HepG2 (cell line): ENCODE measurements around the gene NUFIP1. TPM values are rescaled to one million over a fixed set of nuclear protein-coding genes. Genes with fewer than 3 reads are reported as not detected.

Experiments used
- ATAC-seq: fragments of 200-7000 bp; cut with Tn5 transposase; 3 replicates; pipeline ENCODE4 v1.9.1; 2020; ENCODE audit warnings: mild to moderate bottlenecking, moderate library complexity
- BruUV-seq: library from RNA; stranded (reverse); fragments of 400-500 nt; replicated peaks from 2 replicates; lab custom pipeline; 2021; lab: Mats Ljungman, UMichigan
- CTCF ChIA-PET: fragments of 300-600 bp; formaldehyde crosslinking; extraction: SDS; loops from one replicate; lab custom pipeline; 2021; ENCODE audit warnings: low total read pairs, inconsistent platforms, low intra/inter-chr PET ratio; lab: Yijun Ruan, JAX
- POLR2A ChIA-PET: fragments of 350-600 bp; sonication (Branson Sonifier 250); formaldehyde crosslinking; loops from one replicate; lab custom pipeline; 2020; ENCODE audit warnings: antibody characterized with exemption, inconsistent platforms; lab: Yijun Ruan, JAX
- DNase-seq: peaks from one replicate; pipeline ENCODE4 v3.0.0-alpha.2; 2015; ENCODE audit warnings: low spot score
- FAIRE-seq: peaks from 3 replicates; lab custom pipeline; 2011; peaks lifted over from hg19 to GRCh38; lab: Jason Lieb, UNC
- H2AFZ ChIP-seq: one replicate; pipeline ENCODE4 v1.6.1; 2011; ENCODE audit warnings: low read length, inconsistent platforms
- H3K27ac ChIP-seq: fragments of 300-600 bp; 3 replicates; pipeline ENCODE4 v1.8.0; 2011; ENCODE audit warnings: mixed run types, mild to moderate bottlenecking, mixed read lengths, low read length, inconsistent platforms; ENCODE audit not compliant: insufficient read depth; ENCODE audit errors: extremely low read length
- H3K27me3 ChIP-seq, 2 experiments: fragments of 200-600 bp in 1 of 2; 2 replicates in 1 of 2; 3 replicates in 1 of 2; pipeline versions ENCODE4 v1.6.0 to v1.8.0; 2011; ENCODE audit warnings: low read length in 2 of 2, mild to moderate bottlenecking in 2 of 2, moderate library complexity in 2 of 2, inconsistent platforms in 1 of 2; ENCODE audit not compliant: insufficient read depth in 2 of 2, control insufficient read depth in 1 of 2
- H3K36me3 ChIP-seq, 2 experiments: fragments of 200-600 bp in 1 of 2; replicated peaks in 1 of 2; 2 replicates in 1 of 2; 3 replicates in 1 of 2; pipeline versions ENCODE4 v1.5.1 to v1.8.0; 2011; ENCODE audit warnings: low read length in 2 of 2, inconsistent platforms in 1 of 2; ENCODE audit not compliant: insufficient read depth in 2 of 2, control insufficient read depth in 1 of 2
- H3K4me1 ChIP-seq: 2 replicates; pipeline ENCODE4 v1.5.1; 2012; ENCODE audit warnings: low read length, inconsistent platforms; ENCODE audit not compliant: insufficient read depth
- H3K4me2 ChIP-seq: 2 replicates; pipeline ENCODE4 v1.6.0; 2011; ENCODE audit warnings: low read depth, low read length, inconsistent platforms
- H3K4me3 ChIP-seq, 3 experiments: fragments of 200-600 bp in 1 of 3; sonication (generic), shearing (Covaris generic) in 1 of 3; replicated peaks in 1 of 3; 2 replicates each; pipeline ENCODE4 v1.5.1; 2011 to 2016; ENCODE audit warnings: low read length in 3 of 3, inconsistent platforms in 2 of 3, low read depth in 2 of 3, mild to moderate bottlenecking in 2 of 3, control low read depth in 1 of 3, mixed read lengths in 1 of 3; ENCODE audit not compliant: insufficient read depth in 1 of 3
- H3K79me2 ChIP-seq: one replicate; pipeline ENCODE4 v1.6.1; 2011; ENCODE audit warnings: low read length, inconsistent platforms; ENCODE audit not compliant: insufficient read depth
- H3K9ac ChIP-seq: 2 replicates; pipeline ENCODE4 v1.6.0; 2011; ENCODE audit warnings: mild to moderate bottlenecking, low read depth, low read length, inconsistent platforms; ENCODE audit not compliant: insufficient read depth
- H3K9me3 ChIP-seq: 2 replicates; pipeline ENCODE4 v1.5.1; 2012; ENCODE audit warnings: mild to moderate bottlenecking, low read length
- H4K20me1 ChIP-seq: 2 replicates; pipeline ENCODE4 v1.6.0; 2011; ENCODE audit warnings: inconsistent platforms, mild to moderate bottlenecking, low read length, moderate library complexity; ENCODE audit not compliant: insufficient read depth
- ARNTL ChIP-seq: sonication (generic); formaldehyde crosslinking; IDR thresholded peaks from 2 replicates; pipeline ENCODE4 v1.4.0; 2020; ENCODE audit warnings: mild to moderate bottlenecking, missing genetic modification reagents
- CBX2 ChIP-seq, 2 experiments: fragments of 200-600 bp in 1 of 2; sonication (generic); formaldehyde crosslinking in 1 of 2; IDR thresholded peaks; 2 replicates each; pipeline versions ENCODE4 v1.7.0 to v1.8.1; 2018 to 2022; ENCODE audit warnings: low read depth in 2 of 2, low read length in 1 of 2, mild to moderate bottlenecking in 1 of 2, missing genetic modification reagents in 1 of 2
- HDAC6 ChIP-seq: fragments of 200-600 bp; sonication (generic); IDR thresholded peaks from 2 replicates; pipeline ENCODE4 v1.7.0; 2017; ENCODE audit warnings: mild to moderate bottlenecking, antibody characterized with exemption, low read length, low read depth
- NBN ChIP-seq: fragments of 450-650 bp; conservative IDR thresholded peaks from 2 replicates; pipeline ENCODE4 v1.6.1; 2017
- PHB2 ChIP-seq: fragments of 450-650 bp; IDR thresholded peaks from 2 replicates; pipeline ENCODE4 v1.6.1; 2018; ENCODE audit not compliant: partially characterized antibody
- TIGD3 ChIP-seq: sonication (generic); formaldehyde crosslinking; IDR thresholded peaks from 2 replicates; pipeline ENCODE4 v1.5.1; 2020; ENCODE audit warnings: mild to moderate bottlenecking, missing genetic modification reagents, borderline replicate concordance
- ZNF280D ChIP-seq: sonication (generic); formaldehyde crosslinking; IDR thresholded peaks from 2 replicates; pipeline ENCODE4 v1.5.1; 2020; ENCODE audit warnings: mild to moderate bottlenecking, missing genetic modification reagents
- ZNF292 ChIP-seq: sonication (generic); formaldehyde crosslinking; IDR thresholded peaks from 2 replicates; pipeline ENCODE4 v1.8.1; 2022; ENCODE audit warnings: mild to moderate bottlenecking, low read depth, missing genetic modification reagents, borderline replicate concordance
- ZNF619 ChIP-seq: sonication (generic); formaldehyde crosslinking; IDR thresholded peaks from 2 replicates; pipeline ENCODE4 v1.4.0; 2020; ENCODE audit warnings: mild to moderate bottlenecking, missing genetic modification reagents
- WGBS: methylation state at CpG from one replicate; pipeline ENCODE4 v1.1.6; 2017; ENCODE audit warnings: low lambda C conversion rate; 5-methylcytosine and 5-hydroxymethylcytosine counted together
- in situ Hi-C: cut with HindIII; loops from 2 replicates; pipeline ENCODE4 v1.10.0; 2017; ENCODE audit warnings: low pct_unique_long_range_greater_than_20kb; ENCODE audit not compliant: extremely low pct_ligation_motif_present
- intact Hi-C: fragments of 100-400 bp; cut with micrococcal nuclease; formaldehyde crosslinking; loops from one replicate; pipeline ENCODE4 v1.10.0; 2022; ENCODE audit not compliant: unreplicated experiment
- polyA plus RNA-seq, 8 experiments: library from polyadenylated mRNA; depleted of rRNA in 3 of 8; stranded (reverse) in 7 of 8; unstranded in 1 of 8; fragments of >200 nt; fragmentation: Illumina TruSeq in 4 of 8; extraction: Trizol in 4 of 8; gene quantifications; 2 replicates each; pipeline versions ENCODE4 v1.2.1 to v1.2.3, GENCODE V29; 2011 to 2016; ENCODE audit warnings: low read depth in 4 of 8, missing spikeins in 1 of 8, mixed read lengths in 1 of 8; ENCODE audit not compliant: insufficient read depth in 1 of 8
- total RNA-seq, 5 experiments: library from RNA; depleted of rRNA; stranded (reverse); fragments of >200 nt; fragmentation: Illumina TruSeq; extraction: Trizol; gene quantifications; 2 replicates each; pipeline ENCODE4 v1.2.3, GENCODE V29; 2016; ENCODE audit warnings: low read depth in 1 of 5

Gene NUFIP1
- total and polyA plus RNA-seq, 2 of the 13 experiments (the other 11 are each of a cell fraction or from before 2014, with no cell fraction given) = 1.9 to 10.3 TPM

GRCh38 chr13:44976949-44977583, 12.2 kb downstream of the NUFIP1 start (continued):
- TF ChIP-seq CBX2 (IDR thresholded peaks at IDR 0.05; ENCODE audit: low read depth, low read length) (no peak), CBX2 (CRISPR knock-in tag; IDR thresholded peaks at IDR 0.05; ENCODE audit: low read depth) (no peak), TIGD3 (no peak), ZNF619 (CRISPR knock-in tag) (no peak)

DNA sequence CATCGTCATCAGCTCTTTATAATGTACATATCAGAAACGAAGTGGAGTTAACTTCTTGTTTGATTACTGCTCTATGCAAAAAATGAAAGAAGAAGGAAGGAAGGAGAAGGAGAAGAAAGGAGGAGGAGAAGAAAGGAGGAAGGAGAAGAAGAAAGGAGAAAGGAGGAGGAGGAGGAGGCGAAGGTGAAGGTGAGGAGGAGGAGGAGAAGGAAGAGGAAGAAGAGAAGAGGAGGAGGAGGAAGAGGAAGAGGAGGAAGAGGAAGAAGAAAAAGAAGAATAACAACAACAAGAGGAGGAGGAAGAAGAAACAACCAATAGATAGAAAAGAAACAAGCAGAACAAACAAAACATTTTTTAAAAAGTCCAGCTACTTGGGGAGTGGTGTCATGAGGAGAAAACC, 13.1 kb downstream of the NUFIP1 start:
- Histone ChIP-seq H3K4me1 (peaks cover 16% of the 10 kb centered on the region), H3K79me2 (peaks cover 5% of the 10 kb centered on the region), H2AFZ (no peak overlapping the region), H3K36me3 (peaks cover 16 to 77% of the 10 kb centered on the region in 2 experiments), H3K27ac (no peak overlapping the region), H3K9ac (no peak overlapping the region), H3K9me3 (no peaks in the 10 kb centered on the region), H4K20me1 (peaks cover 6% of the 10 kb centered on the region; the same call in 1 of the 2 replicates), H3K4me3 (no peak overlapping the region), H3K4me2 (no peak overlapping the region), H3K27me3 (no peaks in the 10 kb centered on the region)
- CTCF ChIA-PET = no interaction called here
- no peak for FAIRE-seq
- in situ Hi-C loops (no loop called here), intact Hi-C loops (loop anchor here (10.0 kb wide), 1 partner anchor 1071 kb away; no protein-coding TSS in a partner anchor)
- TF ChIP-seq HDAC6 (no peak), ARNTL (CRISPR knock-in tag) (no peak), ZNF280D (CRISPR knock-in tag) (no peak), PHB2 (no peak), ZNF292 (no peak), NBN (no peak)
- POLR2A ChIA-PET = no interaction called here
- 96% methylated on average over 3 of the region's 3 CpGs for WGBS
- DNase-seq = no peak
- no TSS peak for BruUV-seq
- no peak for ATAC-seq
